MM.1S (cell line): ENCODE results near the gene OR13H1.

Experiments used
- CTCF ChIP-seq: fragments of 300-600 bp; sonication (generic); IDR thresholded peaks from 2 replicates; pipeline ENCODE4 v1.5.1; 2016; ENCODE audit warnings: antibody characterized with exemption, low read length, mixed read lengths
- EZH2 ChIP-seq: fragments of 300-600 bp; sonication (generic); optimal IDR thresholded peaks from 2 replicates; pipeline ENCODE3; 2017; ENCODE audit warnings: low read depth, mild to moderate bottlenecking, antibody characterized with exemption, low read length, mixed read lengths

- TF ChIP-seq CTCF (no peak), EZH2 (no peak)
Measured at GRCh38 chrX:131588995-131589394, 45.1 kb downstream of the OR13H1 start.
